Jurkat, Clone E6-1 (cell line): Measurements from ENCODE around the gene RMC1.

ENCODE experiments used
- DNase-seq: peaks from one replicate; pipeline ENCODE4 v3.0.0-alpha.2; 2011; ENCODE audit warnings: low read depth, low spot score
- H3K4me3 ChIP-seq: 2 replicates; pipeline ENCODE4 v1.5.1; 2011; ENCODE audit warnings: mild to moderate bottlenecking, low read length, control low read depth, moderate library complexity

RMC1 gene

GRCh38 chr18:23526501-23527063, 23.3 kb downstream of the RMC1 start:
- H3K4me3 ChIP-seq = no peak overlapping the region
- DNase-seq = no peak

GRCh38 chr18:23528580-23529472, 25.5 kb downstream of the RMC1 start:
- no peak for DNase-seq
- no peak overlapping the region for H3K4me3 ChIP-seq

- H3K4me3 ChIP-seq = no peak overlapping the region
- DNase-seq = no peak
These were observed 26.3 kb downstream of the RMC1 start for GRCh38 chr18:23529604-23530003.

- DNase-seq = no peak
- no peak overlapping the region for H3K4me3 ChIP-seq
These were observed 26.9 kb downstream of the RMC1 start for GRCh38 chr18:23530195-23530594.

- H3K4me3 ChIP-seq = no peak overlapping the region
- no peak for DNase-seq
These were observed 28.6 kb downstream of the RMC1 start for GRCh38 chr18:23531912-23532311.

- H3K4me3 ChIP-seq = no peak overlapping the region
- DNase-seq = no peak
These were observed 29.5 kb downstream of the RMC1 start for GRCh38 chr18:23532848-23533247.

GRCh38 chr18:23534276-23534675, 31.0 kb downstream of the RMC1 start:
- H3K4me3 ChIP-seq = no peak overlapping the region
- DNase-seq = no peak

- no peak for DNase-seq
- H3K4me3 ChIP-seq = no peak overlapping the region
These were observed 32.9 kb downstream of the RMC1 start for GRCh38 chr18:23536204-23536603.

- DNase-seq = no peak
- no peak overlapping the region for H3K4me3 ChIP-seq
These were observed 34.0 kb downstream of the RMC1 start for GRCh38 chr18:23537274-23537673.

GRCh38 chr18:23538001-23538400, 34.7 kb downstream of the RMC1 start:
- no peak overlapping the region for H3K4me3 ChIP-seq
- no peak for DNase-seq

- H3K4me3 ChIP-seq = no peak overlapping the region
- DNase-seq = no peak
These were observed 35.6 kb downstream of the RMC1 start for GRCh38 chr18:23538870-23539269.

GRCh38 chr18:23539296-23539695, 36.0 kb downstream of the RMC1 start:
- DNase-seq = no peak
- H3K4me3 ChIP-seq = no peak overlapping the region

- no peak for DNase-seq
These were observed 36.7 kb downstream of the RMC1 start for GRCh38 chr18:23539911-23540525.

GRCh38 chr18:23540867-23541266, 37.6 kb downstream of the RMC1 start:
- peak; percentile 85 for DNase-seq
- H3K4me3 ChIP-seq = peak overlapping the region; percentile 28

More at GRCh38 chr18:23539911-23540525, 36.7 kb downstream of the RMC1 start:
- H3K4me3 ChIP-seq = no peak overlapping the region

- peak; percentile 47 for DNase-seq
- H3K4me3 ChIP-seq = peak overlapping the region; percentile 28
These were observed 38.2 kb downstream of the RMC1 start for GRCh38 chr18:23541349-23542093.

GRCh38 chr18:23542461-23542860, 39.1 kb downstream of the RMC1 start:
- DNase-seq = no peak

GRCh38 chr18:23545247-23545789, 42.0 kb downstream of the RMC1 start:
- DNase-seq = no peak
- H3K4me3 ChIP-seq = no peak overlapping the region

More at GRCh38 chr18:23542461-23542860, 39.1 kb downstream of the RMC1 start:
- no peak overlapping the region for H3K4me3 ChIP-seq

GRCh38 chr18:23547306-23547705, 44.0 kb downstream of the RMC1 start:
- DNase-seq = no peak
- no peak overlapping the region for H3K4me3 ChIP-seq

- no peak for DNase-seq
- no peak overlapping the region for H3K4me3 ChIP-seq
These were observed 44.5 kb downstream of the RMC1 start for GRCh38 chr18:23547846-23548245.
